Prostate gland (tissue), 2 donors: Measurements from ENCODE around the gene EPHA5. TPM values are rescaled to one million over a fixed set of nuclear protein-coding genes. Genes with fewer than 3 reads are reported as not detected.

ENCODE experiments used
- DNase-seq: peaks from one replicate; pipeline ENCODE4 v3.0.0-alpha.2; 2019; ENCODE audit warnings: low spot score
- H3K27ac ChIP-seq, 2 donors: fragments of 200-600 bp; sonication (generic); 2 replicates each; pipeline ENCODE4 v1.5.1; 2017 to 2019
- H3K27me3 ChIP-seq: fragments of 200-600 bp; sonication (generic); replicated peaks from 2 replicates; pipeline ENCODE4 v1.5.1; 2019; ENCODE audit not compliant: insufficient read depth
- H3K36me3 ChIP-seq, 2 donors: fragments of 200-600 bp; sonication (generic); 1 replicate in 1 of 2; 2 replicates in 1 of 2; pipeline versions ENCODE4 v1.5.1 to v1.8.1; 2017 to 2019
- H3K4me1 ChIP-seq: fragments of 200-600 bp; sonication (generic); replicated peaks from 2 replicates; pipeline ENCODE4 v1.5.1; 2019
- H3K4me3 ChIP-seq, 2 donors: fragments of 200-600 bp; sonication (generic); 2 replicates each; pipeline ENCODE4 v1.5.1; 2017 to 2019
- H3K9me3 ChIP-seq: fragments of 200-600 bp; sonication (generic); 2 replicates; pipeline ENCODE4 v1.5.1; 2017
- POLR2A ChIP-seq: fragments of 450-650 bp; IDR thresholded peaks from one replicate; pipeline ENCODE4 v1.6.1; 2016; ENCODE audit warnings: antibody characterized with exemption, mild to moderate bottlenecking
- POLR2AphosphoS5 ChIP-seq: sonication (generic); formaldehyde crosslinking; IDR thresholded peaks from one replicate; pipeline ENCODE4 v1.6.1; 2017; ENCODE audit warnings: antibody characterized with exemption
- WGBS: methylation state at CpG from one replicate; pipeline ENCODE4 v1.1.5; 2018; 5-methylcytosine and 5-hydroxymethylcytosine counted together
- intact Hi-C: fragments of 100-400 bp; cut with DNase I; formaldehyde crosslinking; loops from one replicate; pipeline ENCODE4 v1.14.2; 2022
- total RNA-seq, 2 donors: library from RNA; depleted of rRNA; stranded (reverse); fragments of >200 nt; gene quantifications; one replicate each; pipeline ENCODE4 v1.1.0, GENCODE V29; 2016
- TF ChIP-seq, protein P1 (sequence below), 4 experiments: fragments of 200-600 bp in 2 of 4; fragments of 450-650 bp in 2 of 4; sonication (generic) in 2 of 4; IDR thresholded peaks; 1 replicate in 3 of 4; 2 replicates in 1 of 4; pipeline ENCODE4 v1.5.1; 2016 to 2019; ENCODE audit warnings: antibody characterized with exemption in 4 of 4, mild to moderate bottlenecking in 2 of 4, moderate library complexity in 2 of 4

EPHA5 gene
- total RNA-seq, 2 donors from 2014 or later: 2.2 to 11.0 TPM

GRCh38 chr4:65521666-65522065 lies 148.6 kb downstream of the EPHA5 start:
- DNase-seq: no peak
- H3K36me3 ChIP-seq: no peaks in the 10 kb centered on the region
- H3K9me3 ChIP-seq: no peaks in the 10 kb centered on the region
- no peaks in the 10 kb centered on the region for H3K27me3 ChIP-seq
- no peak overlapping the region for H3K4me3 ChIP-seq
- TF ChIP-seq, protein P1, sequence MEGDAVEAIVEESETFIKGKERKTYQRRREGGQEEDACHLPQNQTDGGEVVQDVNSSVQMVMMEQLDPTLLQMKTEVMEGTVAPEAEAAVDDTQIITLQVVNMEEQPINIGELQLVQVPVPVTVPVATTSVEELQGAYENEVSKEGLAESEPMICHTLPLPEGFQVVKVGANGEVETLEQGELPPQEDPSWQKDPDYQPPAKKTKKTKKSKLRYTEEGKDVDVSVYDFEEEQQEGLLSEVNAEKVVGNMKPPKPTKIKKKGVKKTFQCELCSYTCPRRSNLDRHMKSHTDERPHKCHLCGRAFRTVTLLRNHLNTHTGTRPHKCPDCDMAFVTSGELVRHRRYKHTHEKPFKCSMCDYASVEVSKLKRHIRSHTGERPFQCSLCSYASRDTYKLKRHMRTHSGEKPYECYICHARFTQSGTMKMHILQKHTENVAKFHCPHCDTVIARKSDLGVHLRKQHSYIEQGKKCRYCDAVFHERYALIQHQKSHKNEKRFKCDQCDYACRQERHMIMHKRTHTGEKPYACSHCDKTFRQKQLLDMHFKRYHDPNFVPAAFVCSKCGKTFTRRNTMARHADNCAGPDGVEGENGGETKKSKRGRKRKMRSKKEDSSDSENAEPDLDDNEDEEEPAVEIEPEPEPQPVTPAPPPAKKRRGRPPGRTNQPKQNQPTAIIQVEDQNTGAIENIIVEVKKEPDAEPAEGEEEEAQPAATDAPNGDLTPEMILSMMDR (IDR thresholded peaks at IDR 0.05): no peak
- no peak for TF ChIP-seq POLR2AphosphoS5
- no peak for TF ChIP-seq POLR2A
- intact Hi-C loops: no loop called here
- WGBS: 44% methylated on average over 1 of the region's 1 CpG
- H3K27ac ChIP-seq: no peak overlapping the region
- H3K4me1 ChIP-seq: no peaks in the 10 kb centered on the region

- H3K27me3 ChIP-seq: no peaks in the 10 kb centered on the region
- no peaks in the 10 kb centered on the region for H3K4me1 ChIP-seq
- no peak for DNase-seq
- WGBS: 68% methylated on average over 2 of the region's 2 CpGs
- TF ChIP-seq POLR2AphosphoS5: no peak
- TF ChIP-seq, protein P1 (IDR thresholded peaks at IDR 0.05): no peak
- TF ChIP-seq POLR2A: no peak
- intact Hi-C loops: no loop called here
- no peak overlapping the region for H3K27ac ChIP-seq
- H3K36me3 ChIP-seq: no peaks in the 10 kb centered on the region
- H3K9me3 ChIP-seq: no peaks in the 10 kb centered on the region
- no peak overlapping the region for H3K4me3 ChIP-seq
Observed at GRCh38 chr4:65515646-65516045, 154.6 kb downstream of the EPHA5 start.

GRCh38 chr4:65510976-65511375 lies 159.3 kb downstream of the EPHA5 start:
- Histone ChIP-seq H3K36me3 (no peaks in the 10 kb centered on the region), H3K27me3 (no peaks in the 10 kb centered on the region), H3K9me3 (no peaks in the 10 kb centered on the region), H3K4me3 (no peak overlapping the region), H3K27ac (no peak overlapping the region), H3K4me1 (no peaks in the 10 kb centered on the region)
- TF ChIP-seq POLR2AphosphoS5 (no peak), POLR2A (no peak)
- TF ChIP-seq, protein P1 (IDR thresholded peaks at IDR 0.05): no peak
- intact Hi-C loops: no loop called here
- 85% methylated on average over 1 of the region's 1 CpG for WGBS
- DNase-seq: no peak

- H3K4me1 ChIP-seq: no peaks in the 10 kb centered on the region
- H3K36me3 ChIP-seq: no peaks in the 10 kb centered on the region
- no peaks in the 10 kb centered on the region for H3K9me3 ChIP-seq
- DNase-seq: no peak
- no peak overlapping the region for H3K4me3 ChIP-seq
- no peak overlapping the region for H3K27ac ChIP-seq
- intact Hi-C loops: no loop called here
- no peaks in the 10 kb centered on the region for H3K27me3 ChIP-seq
- TF ChIP-seq, protein P1 (IDR thresholded peaks at IDR 0.05): no peak
- TF ChIP-seq POLR2A: no peak
- TF ChIP-seq POLR2AphosphoS5: no peak
- WGBS: 32% methylated on average over 2 of the region's 2 CpGs
Observed at GRCh38 chr4:65508168-65508567, 162.1 kb downstream of the EPHA5 start.

- intact Hi-C loops: no loop called here
- H3K4me1 ChIP-seq: no peaks in the 10 kb centered on the region
- DNase-seq: no peak
- no peaks in the 10 kb centered on the region for H3K27me3 ChIP-seq
- WGBS: 46% methylated on average over 2 of the region's 2 CpGs
- no peaks in the 10 kb centered on the region for H3K36me3 ChIP-seq
- H3K27ac ChIP-seq: no peak overlapping the region
- H3K4me3 ChIP-seq: no peak overlapping the region
- H3K9me3 ChIP-seq: no peaks in the 10 kb centered on the region
- TF ChIP-seq, protein P1 (IDR thresholded peaks at IDR 0.05): no peak
- peak; percentile 22 for TF ChIP-seq POLR2AphosphoS5
- TF ChIP-seq POLR2A: no peak
Observed at GRCh38 chr4:65502131-65502701, 168.1 kb downstream of the EPHA5 start.
